NCI-H748 (cell line): ENCODE measurements around the gene PRKCH.
A peak's percentile ranks its signal among the peaks of the same experiment; 100 is the strongest.

ENCODE experiments used
- DNase-seq: peaks from one replicate; lab custom pipeline; 2025; ENCODE audit not compliant: unreplicated experiment; lab: John Stamatoyannopoulos, UW

Gene PRKCH

GRCh38 chr14:61542848-61543790, 221.7 kb downstream of the PRKCH start:
- DNase-seq: no peak

- DNase-seq: no peak
Observed at GRCh38 chr14:61543946-61544345, 222.6 kb downstream of the PRKCH start.

- DNase-seq: no peak
Observed at GRCh38 chr14:61544448-61545330, 223.3 kb downstream of the PRKCH start.

- no peak for DNase-seq
Observed at GRCh38 chr14:61545726-61546455, 224.5 kb downstream of the PRKCH start.

GRCh38 chr14:61547186-61548069, 226.0 kb downstream of the PRKCH start:
- DNase-seq: no peak

- DNase-seq: no peak
Observed at GRCh38 chr14:61549425-61549824, 228.0 kb downstream of the PRKCH start.

GRCh38 chr14:61551384-61551783, 230.0 kb downstream of the PRKCH start:
- DNase-seq: no peak

GRCh38 chr14:61552241-61552640, 230.9 kb downstream of the PRKCH start:
- no peak for DNase-seq

GRCh38 chr14:61553730-61554641, 232.6 kb downstream of the PRKCH start:
- no peak for DNase-seq

- no peak for DNase-seq
Observed at GRCh38 chr14:61555056-61555838, 233.9 kb downstream of the PRKCH start.

GRCh38 chr14:61556455-61556854, 235.1 kb downstream of the PRKCH start:
- DNase-seq: no peak

GRCh38 chr14:61557262-61557661, 235.9 kb downstream of the PRKCH start:
- DNase-seq: no peak

- DNase-seq: no peak
Observed at GRCh38 chr14:61557854-61558253, 236.5 kb downstream of the PRKCH start.

GRCh38 chr14:61558271-61558670, 236.9 kb downstream of the PRKCH start:
- DNase-seq: peak; percentile 91

GRCh38 chr14:61559641-61560201, 238.3 kb downstream of the PRKCH start:
- DNase-seq: no peak

GRCh38 chr14:61560323-61560722, 238.9 kb downstream of the PRKCH start:
- no peak for DNase-seq

- no peak for DNase-seq
Observed at GRCh38 chr14:61561104-61561503, 239.7 kb downstream of the PRKCH start.

GRCh38 chr14:61561657-61562276, 240.4 kb downstream of the PRKCH start:
- no peak for DNase-seq
